ENCODE data around the gene RABGGTB. TPM values are rescaled to one million over a fixed set of nuclear protein-coding genes. Genes with fewer than 3 reads are reported as not detected.

RABGGTB gene
- polyA plus RNA-seq, 3 donors: 6.5 to 84.2 (median 8.1) TPM

- H3K9me3 ChIP-seq (replicated peaks in 1 of 2; ENCODE audit: control insufficient read depth in 1 of 2, insufficient read depth in 1 of 2, low read length in 2 of 2): no peaks in the 10 kb centered on the region
- H3K4me2 ChIP-seq (replicated peaks; ENCODE audit: extremely low read depth, low read length, poor library complexity, severe bottlenecking): no peak overlapping the region
- H3K79me2 ChIP-seq (ENCODE audit: insufficient read depth, low read length): no peaks in the 10 kb centered on the region
- H4K20me1 ChIP-seq (ENCODE audit: insufficient read depth, low read length): no peaks in the 10 kb centered on the region
- Mint-ChIP-seq H3K27me3 (ENCODE audit: low read depth in 3 of 3) (no peaks in the 10 kb centered on the region), H3K4me3 (no peak overlapping the region), H3K36me3 (peaks cover 3 to 16% of the 10 kb centered on the region in 2 donors), H3K27ac (no peak overlapping the region), H3K9me3 (no peaks in the 10 kb centered on the region), H3K4me1 (no peaks in the 10 kb centered on the region)
- no peaks in the 10 kb centered on the region for H3K27me3 ChIP-seq (ENCODE audit: control insufficient read depth in 2 of 2, insufficient read depth in 2 of 2, low read length in 2 of 2)
- H3K36me3 ChIP-seq (replicated peaks in 1 of 2; ENCODE audit: control insufficient read depth in 1 of 2, insufficient read depth in 2 of 2, low read length in 2 of 2): peaks cover 0 to 10% of the 10 kb centered on the region in 2 donors
- intact Hi-C loops (cut with micrococcal nuclease): no loop called here
- no CpG with 5 or more reads among the region's 1 CpG for WGBS (ENCODE audit: insufficient coverage)
- H3K4me3 ChIP-seq (replicated peaks in 1 of 3; ENCODE audit: low read depth in 2 of 3, low read length in 3 of 3): no peak overlapping the region
- no peaks in the 10 kb centered on the region for H3K4me1 ChIP-seq (ENCODE audit: control insufficient read depth in 1 of 2, insufficient read depth in 2 of 2, low read length in 2 of 2)
- no peak for TF ChIP-seq CTCF (IDR thresholded peaks at IDR 0.05)
- no peak overlapping the region for H2AFZ ChIP-seq (ENCODE audit: insufficient read depth, low read depth, low read length, poor library complexity, severe bottlenecking)
- DNase-seq: no peak
- no peak overlapping the region for H3K27ac ChIP-seq (ENCODE audit: low read depth in 1 of 2, low read length in 2 of 2)
- H3K9ac ChIP-seq (ENCODE audit: insufficient read depth, low read length, poor library complexity, severe bottlenecking): no peak overlapping the region
Observed at GRCh38 chr1:75764057-75764655, 21.9 kb upstream of the RABGGTB start.

GRCh38 chr1:75765697-75766355 is 20.2 kb upstream of the RABGGTB start:
- Histone ChIP-seq H3K27ac (ENCODE audit: low read depth in 1 of 2, low read length in 2 of 2) (no peak overlapping the region), H3K27me3 (ENCODE audit: control insufficient read depth in 2 of 2, insufficient read depth in 2 of 2, low read length in 2 of 2) (no peaks in the 10 kb centered on the region), H3K9ac (ENCODE audit: insufficient read depth, low read length, poor library complexity, severe bottlenecking) (no peak overlapping the region), H4K20me1 (ENCODE audit: insufficient read depth, low read length) (no peaks in the 10 kb centered on the region), H3K4me3 (replicated peaks in 1 of 3; ENCODE audit: low read depth in 2 of 3, low read length in 3 of 3) (no peak overlapping the region), H3K4me2 (replicated peaks; ENCODE audit: extremely low read depth, low read length, poor library complexity, severe bottlenecking) (no peak overlapping the region), H3K4me1 (ENCODE audit: control insufficient read depth in 1 of 2, insufficient read depth in 2 of 2, low read length in 2 of 2) (no peaks in the 10 kb centered on the region), H2AFZ (ENCODE audit: insufficient read depth, low read depth, low read length, poor library complexity, severe bottlenecking) (no peak overlapping the region), H3K36me3 (replicated peaks in 1 of 2; ENCODE audit: control insufficient read depth in 1 of 2, insufficient read depth in 2 of 2, low read length in 2 of 2) (peaks cover 0 to 10% of the 10 kb centered on the region in 2 donors), H3K79me2 (ENCODE audit: insufficient read depth, low read length) (no peaks in the 10 kb centered on the region), H3K9me3 (replicated peaks in 1 of 2; ENCODE audit: control insufficient read depth in 1 of 2, insufficient read depth in 1 of 2, low read length in 2 of 2) (no peaks in the 10 kb centered on the region)
- no CpG with 5 or more reads among the region's 1 CpG for WGBS (ENCODE audit: insufficient coverage)
- H3K27me3 Mint-ChIP-seq (ENCODE audit: low read depth in 3 of 3): peaks cover 0 to 2% (median 0%) of the 10 kb centered on the region in 3 donors
- no peak for TF ChIP-seq CTCF (IDR thresholded peaks at IDR 0.05)
- intact Hi-C loops (cut with micrococcal nuclease): no loop called here
- H3K4me1 Mint-ChIP-seq: no peaks in the 10 kb centered on the region
- DNase-seq: no peak
- H3K27ac Mint-ChIP-seq: no peak overlapping the region
- peaks cover 3 to 16% of the 10 kb centered on the region in 2 donors for H3K36me3 Mint-ChIP-seq
- H3K4me3 Mint-ChIP-seq: no peak overlapping the region
- H3K9me3 Mint-ChIP-seq: no peaks in the 10 kb centered on the region
